Kidney (tissue), 14 donors: ENCODE measurements around the gene SLC41A3. TPM values are rescaled to one million over a fixed set of nuclear protein-coding genes. Genes with fewer than 3 reads are reported as not detected.
A peak's percentile ranks its signal among the peaks of the same experiment; 100 is the strongest.

ENCODE experiments used
- DNase-seq, 5 donors: peaks; one replicate each; pipeline ENCODE4 v3.0.0-alpha.2; 2013 to 2020
- FAIRE-seq: peaks from 2 replicates; lab custom pipeline; 2012; peaks lifted over from hg19 to GRCh38; lab: Jason Lieb, UNC
- H3K27ac ChIP-seq, 2 donors: one replicate each; pipeline ENCODE4 v1.7.0; 2013; ENCODE audit warnings: low read depth in 2 of 2, low read length in 2 of 2, inconsistent platforms in 1 of 2
- H3K27me3 ChIP-seq: one replicate; pipeline ENCODE4 v1.7.1; 2013; ENCODE audit warnings: low read length, inconsistent platforms; ENCODE audit not compliant: control insufficient read depth, insufficient read depth
- H3K36me3 ChIP-seq, 3 donors: one replicate each; pipeline versions ENCODE4 v1.7.0 to v1.7.1; 2013; ENCODE audit warnings: low read length in 3 of 3, control low read depth in 1 of 3, inconsistent platforms in 1 of 3; ENCODE audit not compliant: insufficient read depth in 3 of 3, control insufficient read depth in 2 of 3
- H3K4me1 ChIP-seq, 3 donors: one replicate each; pipeline versions ENCODE4 v1.7.0 to v1.7.1; 2013; ENCODE audit warnings: low read length in 3 of 3, inconsistent platforms in 1 of 3, low read depth in 1 of 3; ENCODE audit not compliant: control insufficient read depth in 2 of 3, insufficient read depth in 2 of 3
- H3K4me3 ChIP-seq, 3 donors: one replicate each; pipeline versions ENCODE4 v1.7.0 to v1.8.1; 2013; ENCODE audit warnings: low read length in 3 of 3, control low read depth in 1 of 3, inconsistent platforms in 1 of 3
- H3K9ac ChIP-seq, 3 donors: one replicate each; pipeline versions ENCODE4 v1.7.0 to v1.7.1; 2013; ENCODE audit warnings: low read length in 3 of 3, control low read depth in 1 of 3, inconsistent platforms in 1 of 3
- H3K9me3 ChIP-seq, 3 donors: one replicate each; pipeline versions ENCODE4 v1.7.0 to v1.7.1; 2013; ENCODE audit warnings: low read length in 3 of 3, control low read depth in 1 of 3, inconsistent platforms in 1 of 3; ENCODE audit not compliant: control insufficient read depth in 2 of 3, insufficient read depth in 1 of 3
- intact Hi-C: fragments of 100-400 bp; cut with DNase I; formaldehyde crosslinking; loops from one replicate; pipeline ENCODE4 v1.11.1; 2022
- polyA plus RNA-seq: library from polyadenylated mRNA; stranded (reverse); fragments of 350-450 nt; fragmentation: Illumina TruSeq; extraction: RNeasy Lipid Tissue Mini Kit (QIAGEN cat#74804); gene quantifications from one replicate; pipeline ENCODE4 v1.2.3, GENCODE V29; 2014; ENCODE audit warnings: low read depth, low replicate concordance; ENCODE audit not compliant: insufficient read depth
- total RNA-seq: library from RNA; stranded (reverse); fragmentation: NEBNext Ultra II Directional; extraction: Animal tissue kit (Norgen Biotek cat#: 25700); gene quantifications from one replicate; pipeline ENCODE4 v1.2.1, GENCODE V29; 2021
- TF ChIP-seq, protein P1 (sequence below): IDR thresholded peaks from 3 replicates; pipeline ENCODE4 v1.5.1; 2012; ENCODE audit warnings: mild to moderate bottlenecking, moderate library complexity, borderline replicate concordance; ENCODE audit not compliant: insufficient read depth; ENCODE audit errors: extremely low read depth
- donor health status: control.
- donor health status: control.
- donor health status: control.
- donor health status: control.
- donor health status: control.
- donor health status: DM: yes; HTN: yes; CAD: no.
- donor health status: Normal renal cell carcinoma (clear cell type).

The SLC41A3 gene
- total and polyA plus RNA-seq, 2 donors from 2014 or later, result 31.6 to 74.3 TPM

GRCh38 chr3:126051741-126052140 lies 32.2 kb downstream of the SLC41A3 start:
- TF ChIP-seq, protein P1, sequence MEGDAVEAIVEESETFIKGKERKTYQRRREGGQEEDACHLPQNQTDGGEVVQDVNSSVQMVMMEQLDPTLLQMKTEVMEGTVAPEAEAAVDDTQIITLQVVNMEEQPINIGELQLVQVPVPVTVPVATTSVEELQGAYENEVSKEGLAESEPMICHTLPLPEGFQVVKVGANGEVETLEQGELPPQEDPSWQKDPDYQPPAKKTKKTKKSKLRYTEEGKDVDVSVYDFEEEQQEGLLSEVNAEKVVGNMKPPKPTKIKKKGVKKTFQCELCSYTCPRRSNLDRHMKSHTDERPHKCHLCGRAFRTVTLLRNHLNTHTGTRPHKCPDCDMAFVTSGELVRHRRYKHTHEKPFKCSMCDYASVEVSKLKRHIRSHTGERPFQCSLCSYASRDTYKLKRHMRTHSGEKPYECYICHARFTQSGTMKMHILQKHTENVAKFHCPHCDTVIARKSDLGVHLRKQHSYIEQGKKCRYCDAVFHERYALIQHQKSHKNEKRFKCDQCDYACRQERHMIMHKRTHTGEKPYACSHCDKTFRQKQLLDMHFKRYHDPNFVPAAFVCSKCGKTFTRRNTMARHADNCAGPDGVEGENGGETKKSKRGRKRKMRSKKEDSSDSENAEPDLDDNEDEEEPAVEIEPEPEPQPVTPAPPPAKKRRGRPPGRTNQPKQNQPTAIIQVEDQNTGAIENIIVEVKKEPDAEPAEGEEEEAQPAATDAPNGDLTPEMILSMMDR, result no peak
- Histone ChIP-seq H3K27me3 (no peaks in the 10 kb centered on the region), H3K27ac (no peak overlapping the region), H3K9ac (no peak overlapping the region), H3K4me1 (no peaks in the 10 kb centered on the region), H3K4me3 (no peak overlapping the region), H3K9me3 (no peaks in the 10 kb centered on the region), H3K36me3 (no peaks in the 10 kb centered on the region)
- DNase-seq, result peak in 2 of 5 donors; percentile 7 to 21
- FAIRE-seq, result no peak
- intact Hi-C loops, result no loop called here

DNA sequence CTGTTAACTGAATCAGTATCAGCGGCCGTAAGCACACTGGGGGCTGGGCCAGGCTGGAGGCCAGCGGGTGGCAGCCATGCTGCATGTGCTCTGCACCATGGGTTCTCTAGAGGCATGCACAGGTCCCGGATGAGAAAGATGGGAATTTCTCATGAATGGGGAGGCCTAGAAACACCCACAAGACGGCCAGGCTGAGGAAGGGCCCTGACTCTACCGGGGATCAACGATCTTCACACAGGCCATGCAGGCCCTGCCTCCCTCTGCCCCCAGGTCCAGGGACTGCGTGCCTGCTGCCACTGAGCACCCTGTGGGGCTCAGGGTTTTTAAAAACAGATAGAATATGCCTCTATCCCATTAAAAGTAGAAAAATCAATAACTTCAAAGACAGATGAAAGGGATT lies 32.7 kb downstream of the SLC41A3 start:
- no peak for FAIRE-seq
- H3K27ac ChIP-seq, result no peak overlapping the region

GRCh38 chr3:126050626-126051025 lies 33.3 kb downstream of the SLC41A3 start:
- TF ChIP-seq, protein P1, result no peak
- H3K9me3 ChIP-seq, result no peaks in the 10 kb centered on the region
- no peak overlapping the region for H3K9ac ChIP-seq
- no peaks in the 10 kb centered on the region for H3K27me3 ChIP-seq
- DNase-seq (peak in 1 of 5 donors; percentile 1), FAIRE-seq (no peak)
- intact Hi-C loops, result no loop called here
- H3K4me3 ChIP-seq, result no peak overlapping the region
- H3K36me3 ChIP-seq, result no peaks in the 10 kb centered on the region
- H3K4me1 ChIP-seq, result no peaks in the 10 kb centered on the region
- no peak overlapping the region for H3K27ac ChIP-seq

More for the DNA sequence above, 32.7 kb downstream of the SLC41A3 start:
- Histone ChIP-seq H3K27me3 (no peaks in the 10 kb centered on the region), H3K4me3 (no peak overlapping the region), H3K9ac (no peak overlapping the region), H3K9me3 (no peaks in the 10 kb centered on the region), H3K4me1 (no peaks in the 10 kb centered on the region), H3K36me3 (no peaks in the 10 kb centered on the region)
- DNase-seq, result no peak
- TF ChIP-seq, protein P1, result no peak
- intact Hi-C loops, result no loop called here

DNA sequence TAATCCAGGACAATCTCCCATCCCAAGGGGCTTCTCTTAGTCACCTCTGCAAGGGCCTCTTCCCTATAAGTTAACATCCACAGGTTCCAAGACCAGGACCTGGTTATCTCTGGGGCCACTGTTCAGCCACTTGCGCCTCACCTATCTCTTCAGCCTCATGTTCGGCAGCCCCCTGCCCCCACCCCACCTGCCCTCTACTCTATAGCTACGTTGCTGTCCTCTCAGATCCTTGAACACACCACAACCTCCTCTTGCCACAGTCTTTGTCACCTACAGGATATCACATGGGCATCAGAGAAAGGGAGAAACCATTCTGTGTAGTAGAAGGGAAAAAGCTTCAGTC lies 33.9 kb downstream of the SLC41A3 start:
- intact Hi-C loops, result no loop called here
- DNase-seq (no peak), FAIRE-seq (no peak)
- H3K27ac ChIP-seq, result no peak overlapping the region
- H3K9ac ChIP-seq, result no peak overlapping the region
- H3K4me1 ChIP-seq, result no peaks in the 10 kb centered on the region
- H3K27me3 ChIP-seq, result no peaks in the 10 kb centered on the region
- no peaks in the 10 kb centered on the region for H3K36me3 ChIP-seq
- no peak overlapping the region for H3K4me3 ChIP-seq
- TF ChIP-seq, protein P1, result no peak
- no peaks in the 10 kb centered on the region for H3K9me3 ChIP-seq
